AG09309 (cell line): ENCODE data around the gene PEPD.
A peak's percentile ranks its signal among the peaks of the same experiment; 100 is the strongest.

Experiments used
- DNase-seq: peaks from one replicate; pipeline ENCODE4 v3.0.0-alpha.2; 2010; ENCODE audit warnings: low read depth
- H3K4me3 ChIP-seq: 2 replicates; pipeline ENCODE4 v1.5.1; 2011; ENCODE audit warnings: mild to moderate bottlenecking, low read depth, low read length, moderate library complexity; ENCODE audit not compliant: control insufficient read depth
- TF ChIP-seq, protein P1 (sequence below): IDR thresholded peaks from 2 replicates; pipeline ENCODE4 v1.5.1; 2011; ENCODE audit warnings: mild to moderate bottlenecking, low read depth, low read length, inconsistent platforms; ENCODE audit not compliant: insufficient read depth, control insufficient read depth; ENCODE audit errors: missing control alignments

Gene PEPD

DNA sequence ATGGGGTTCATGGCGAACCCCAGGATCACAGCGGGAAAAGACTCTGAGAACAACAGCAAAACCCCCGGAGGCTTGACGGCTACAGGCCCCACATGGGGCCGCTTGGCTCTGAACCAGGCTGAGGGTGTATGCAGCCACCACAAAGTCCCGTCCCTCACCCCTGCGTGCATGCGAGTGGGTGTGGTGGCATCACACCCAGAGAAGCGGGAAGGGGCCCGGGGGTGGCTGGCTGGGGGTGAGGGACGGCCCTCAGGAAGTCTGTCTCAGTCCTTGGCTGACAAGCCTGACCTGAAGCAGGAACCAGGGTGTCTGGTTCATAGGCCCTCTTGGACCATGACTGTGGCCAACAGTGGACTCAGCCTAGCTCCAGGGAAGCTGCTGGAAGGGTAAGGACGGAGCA, 113.9 kb downstream of the PEPD start:
- H3K4me3 ChIP-seq, result no peak overlapping the region
- TF ChIP-seq, protein P1, sequence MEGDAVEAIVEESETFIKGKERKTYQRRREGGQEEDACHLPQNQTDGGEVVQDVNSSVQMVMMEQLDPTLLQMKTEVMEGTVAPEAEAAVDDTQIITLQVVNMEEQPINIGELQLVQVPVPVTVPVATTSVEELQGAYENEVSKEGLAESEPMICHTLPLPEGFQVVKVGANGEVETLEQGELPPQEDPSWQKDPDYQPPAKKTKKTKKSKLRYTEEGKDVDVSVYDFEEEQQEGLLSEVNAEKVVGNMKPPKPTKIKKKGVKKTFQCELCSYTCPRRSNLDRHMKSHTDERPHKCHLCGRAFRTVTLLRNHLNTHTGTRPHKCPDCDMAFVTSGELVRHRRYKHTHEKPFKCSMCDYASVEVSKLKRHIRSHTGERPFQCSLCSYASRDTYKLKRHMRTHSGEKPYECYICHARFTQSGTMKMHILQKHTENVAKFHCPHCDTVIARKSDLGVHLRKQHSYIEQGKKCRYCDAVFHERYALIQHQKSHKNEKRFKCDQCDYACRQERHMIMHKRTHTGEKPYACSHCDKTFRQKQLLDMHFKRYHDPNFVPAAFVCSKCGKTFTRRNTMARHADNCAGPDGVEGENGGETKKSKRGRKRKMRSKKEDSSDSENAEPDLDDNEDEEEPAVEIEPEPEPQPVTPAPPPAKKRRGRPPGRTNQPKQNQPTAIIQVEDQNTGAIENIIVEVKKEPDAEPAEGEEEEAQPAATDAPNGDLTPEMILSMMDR, result no peak
- no peak for DNase-seq

DNA sequence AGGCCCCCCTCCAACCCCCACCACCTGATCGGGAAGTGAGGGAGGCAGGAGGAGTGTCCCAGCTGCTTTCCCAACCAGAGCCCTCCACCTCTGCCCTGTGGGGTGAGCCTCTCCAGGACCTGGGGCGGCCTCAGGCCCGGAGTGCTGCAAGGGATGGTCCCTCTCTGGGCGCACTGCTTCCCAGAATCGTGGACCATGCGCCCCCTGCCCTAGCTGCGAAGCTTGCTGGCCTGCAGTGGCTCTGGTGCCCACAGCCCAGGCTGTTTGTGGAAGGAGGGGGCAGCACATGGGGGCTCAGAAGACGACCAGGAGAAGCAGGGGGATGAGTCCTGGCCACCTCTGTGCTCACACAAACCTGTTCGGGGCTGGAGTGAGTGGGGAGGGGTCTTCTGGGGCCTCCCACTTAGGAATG, 114.4 kb downstream of the PEPD start:
- TF ChIP-seq, protein P1, result no peak
- H3K4me3 ChIP-seq, result no peak overlapping the region
- no peak for DNase-seq

DNA sequence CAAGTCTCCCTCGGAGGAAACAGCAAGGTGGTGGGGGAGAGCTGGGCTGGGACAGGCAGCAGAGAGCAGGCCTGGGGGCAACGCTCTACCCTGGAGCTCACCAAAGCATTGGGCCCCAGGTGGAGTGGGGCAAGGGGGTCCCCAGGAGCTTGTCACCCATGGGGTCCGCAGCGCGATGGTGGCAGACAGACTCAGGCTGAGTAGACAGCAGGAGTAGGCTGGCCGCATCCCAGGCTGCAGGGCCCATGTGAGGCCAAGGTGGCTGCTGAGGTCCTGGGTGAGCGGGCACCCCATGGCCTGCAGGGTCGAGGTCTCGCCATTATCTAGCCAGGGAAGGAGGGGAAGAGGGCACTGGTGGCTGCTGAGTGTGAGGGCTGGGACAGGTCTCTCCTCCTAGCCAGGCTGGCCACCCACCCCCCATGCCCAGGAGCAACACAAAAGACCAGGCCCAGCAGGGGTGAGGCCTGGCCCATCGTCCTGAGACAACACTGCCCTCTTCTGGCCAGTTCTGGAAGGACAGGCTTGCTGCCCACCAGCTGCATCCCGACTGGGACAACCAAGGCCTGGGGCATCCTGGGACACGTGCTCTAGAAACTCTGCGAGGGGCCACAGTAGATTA, 115.0 kb downstream of the PEPD start:
- no peak for DNase-seq

DNA sequence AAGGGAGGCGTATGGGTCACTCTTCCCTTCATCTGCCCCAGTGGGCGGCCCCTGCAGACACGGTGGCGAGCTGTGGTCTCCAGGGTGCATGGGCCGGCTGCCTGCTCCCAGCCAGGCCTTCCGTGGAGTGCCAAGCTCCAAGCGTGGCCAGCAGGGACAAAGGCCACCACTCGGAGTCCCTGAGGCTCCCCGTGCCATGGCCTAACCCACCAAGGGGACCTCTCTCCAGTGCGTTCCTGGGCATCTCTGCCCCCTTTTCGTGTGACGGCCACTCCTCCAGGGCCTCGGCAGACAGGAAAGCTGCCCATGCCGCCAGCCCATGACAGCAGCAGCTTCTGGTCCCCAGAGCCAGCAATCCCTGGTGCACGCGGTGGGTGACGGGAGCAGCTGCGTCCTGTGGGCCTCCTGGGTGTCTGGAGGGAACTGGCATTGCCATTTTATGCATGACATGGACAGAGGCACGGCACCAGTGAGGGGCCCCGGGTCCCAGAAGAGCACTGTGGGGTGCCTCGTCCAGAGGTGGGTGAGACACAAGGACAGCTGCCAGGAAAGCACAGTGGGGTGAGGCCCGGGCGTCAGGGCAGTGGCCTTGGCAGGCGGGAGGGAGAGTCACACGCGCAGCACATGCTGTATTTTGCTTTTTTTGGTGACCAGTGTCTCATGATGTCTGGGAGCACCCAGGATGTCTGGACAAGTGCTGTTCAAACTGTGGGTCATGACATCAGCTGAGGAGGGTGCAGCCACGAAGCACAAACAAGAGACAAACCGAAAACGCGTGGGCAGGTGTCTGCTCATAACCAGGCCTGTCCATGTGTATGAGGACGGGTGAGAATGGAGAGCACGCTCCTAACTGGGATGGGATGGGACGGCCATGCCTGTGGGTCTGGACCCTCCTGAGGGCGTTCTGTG, 115.8 kb downstream of the PEPD start:
- no peak overlapping the region for H3K4me3 ChIP-seq
- TF ChIP-seq, protein P1, result no peak
- no peak for DNase-seq

More for the DNA sequence above, 115.0 kb downstream of the PEPD start:
- H3K4me3 ChIP-seq, result no peak overlapping the region
- TF ChIP-seq, protein P1, result peak; percentile 91

DNA sequence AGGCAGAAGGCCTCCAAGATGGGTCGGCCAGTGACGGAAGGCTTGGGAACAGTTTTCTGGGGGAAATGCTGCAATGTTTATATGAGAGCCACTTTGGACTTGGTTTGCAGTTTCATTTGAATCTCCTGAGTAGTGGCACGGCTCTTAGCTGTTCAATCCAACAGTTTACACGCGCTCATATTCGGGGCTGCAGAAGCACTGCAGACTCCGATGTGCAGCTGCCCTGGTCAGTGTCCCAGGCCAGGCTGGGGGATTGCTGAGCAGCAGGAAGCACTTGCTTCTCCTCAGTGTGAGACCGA, 116.4 kb downstream of the PEPD start:
- DNase-seq, result no peak
- H3K4me3 ChIP-seq, result no peak overlapping the region
- TF ChIP-seq, protein P1, result no peak

DNA sequence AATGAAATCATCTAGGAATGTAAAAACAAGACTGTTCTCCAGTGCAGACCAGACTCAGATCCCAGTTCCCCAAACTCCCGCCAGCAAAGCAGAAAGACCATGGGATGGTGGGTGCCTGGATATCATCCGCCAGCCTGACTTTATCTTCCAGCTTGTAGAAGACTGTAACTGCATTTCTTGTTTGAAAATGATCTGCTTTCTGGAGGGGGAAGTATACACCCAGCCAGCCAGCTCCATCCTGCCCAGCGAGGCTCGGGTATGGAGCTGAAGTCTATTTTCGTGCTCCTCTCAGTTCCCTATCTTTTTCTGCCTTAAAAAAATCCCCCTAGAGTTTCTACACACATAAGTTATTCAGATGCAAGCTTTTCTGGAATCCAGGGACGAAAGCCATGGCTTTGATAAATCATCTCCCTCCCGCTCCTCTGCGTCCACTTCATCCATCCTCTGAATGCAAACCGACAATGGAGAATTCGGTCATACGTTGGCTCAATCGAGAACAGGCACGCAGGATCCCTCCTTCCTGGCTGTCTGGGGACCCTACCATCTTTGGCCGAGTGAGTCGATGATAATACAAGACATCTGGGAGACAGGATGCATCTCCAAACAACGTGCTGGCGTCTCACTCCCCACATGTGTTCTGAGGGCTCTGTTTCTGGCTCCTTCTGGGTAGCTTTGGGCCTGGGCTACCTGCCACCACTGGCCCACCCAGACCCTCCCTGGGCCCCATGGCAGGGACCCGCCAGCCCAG, 116.9 kb downstream of the PEPD start:
- no peak overlapping the region for H3K4me3 ChIP-seq
- no peak for DNase-seq
- TF ChIP-seq, protein P1, result no peak
